NK-92 treated with Interleukin-12 subunit alpha and Interleukin-12 subunit beta, amount 100 ng/mL, for 24 hours (cell line): ENCODE results near the gene C6orf62.
"Not testable (repeated sequence)": the region's sequence is repeated elsewhere in the genome, so short reads cannot be mapped to it uniquely, and the experiment has no call there.

ENCODE experiments used
- DNase-seq: peaks from one replicate; lab custom pipeline; 2025; lab: John Stamatoyannopoulos, UW

The C6orf62 gene

DNA sequence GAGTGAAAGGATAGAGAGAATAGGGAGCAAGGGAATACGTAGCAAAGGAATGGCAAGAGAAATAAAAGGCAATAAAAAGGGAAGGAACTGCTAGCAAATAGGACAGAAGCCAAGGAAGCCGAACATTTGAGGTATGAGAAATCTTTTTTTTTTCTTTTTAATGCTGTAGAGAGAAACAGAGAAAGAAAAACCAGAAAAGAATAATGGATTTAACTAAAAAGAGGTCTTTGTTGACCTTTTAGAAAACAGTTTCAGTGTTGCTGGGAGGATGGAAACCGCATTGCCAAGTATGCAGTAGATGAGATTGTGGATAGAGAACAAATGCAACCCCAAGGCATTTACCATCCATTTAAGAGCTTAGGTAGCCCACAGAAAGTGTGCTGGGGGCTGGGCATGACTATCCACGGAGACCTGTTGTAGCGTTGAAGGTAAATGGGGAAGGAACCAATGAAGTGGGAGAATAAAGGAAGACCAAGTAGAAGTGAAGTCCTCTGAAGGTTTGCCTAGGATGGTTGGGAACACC, 23.3 kb upstream of the C6orf62 start:
- DNase-seq: no peak

DNA sequence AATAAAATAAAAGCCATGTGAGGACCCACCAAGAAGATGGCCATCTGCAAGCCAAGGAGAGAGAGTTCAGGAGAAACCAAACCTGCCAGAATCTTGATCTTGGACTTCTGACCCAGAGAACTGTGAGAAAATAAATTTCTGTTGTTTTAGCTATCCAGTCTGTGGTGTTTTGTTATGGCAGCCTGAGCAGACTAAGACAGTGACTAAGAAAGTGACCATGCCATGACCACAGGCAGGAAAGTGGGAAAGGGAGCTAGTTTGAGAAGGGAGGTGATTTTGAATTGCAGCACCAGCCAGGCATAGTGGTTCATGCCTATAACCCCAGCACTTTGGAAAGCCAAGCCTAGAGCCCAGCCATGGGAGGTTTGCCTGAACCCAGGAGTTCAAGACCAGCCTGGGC, 21.9 kb upstream of the C6orf62 start:
- no peak for DNase-seq

DNA sequence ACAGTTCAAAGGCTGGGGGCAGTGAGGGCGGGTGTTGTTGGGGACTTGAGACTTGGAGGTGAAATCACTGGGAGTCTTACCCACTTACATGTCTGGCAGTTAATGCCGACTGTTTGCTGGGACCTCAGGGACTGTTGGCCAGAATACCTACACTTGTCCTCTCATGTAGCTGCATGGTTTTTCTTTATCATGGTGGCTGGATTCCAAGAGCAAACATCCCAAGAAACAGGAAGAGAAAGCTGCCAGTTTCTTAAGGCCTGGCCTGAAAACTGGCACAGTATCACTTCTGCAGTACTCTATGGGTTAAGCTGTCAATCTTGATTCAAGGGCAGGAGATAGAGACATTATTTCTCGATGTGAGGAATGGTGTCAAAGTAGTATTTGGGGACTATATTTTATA, 19.8 kb upstream of the C6orf62 start:
- DNase-seq: no peak

DNA sequence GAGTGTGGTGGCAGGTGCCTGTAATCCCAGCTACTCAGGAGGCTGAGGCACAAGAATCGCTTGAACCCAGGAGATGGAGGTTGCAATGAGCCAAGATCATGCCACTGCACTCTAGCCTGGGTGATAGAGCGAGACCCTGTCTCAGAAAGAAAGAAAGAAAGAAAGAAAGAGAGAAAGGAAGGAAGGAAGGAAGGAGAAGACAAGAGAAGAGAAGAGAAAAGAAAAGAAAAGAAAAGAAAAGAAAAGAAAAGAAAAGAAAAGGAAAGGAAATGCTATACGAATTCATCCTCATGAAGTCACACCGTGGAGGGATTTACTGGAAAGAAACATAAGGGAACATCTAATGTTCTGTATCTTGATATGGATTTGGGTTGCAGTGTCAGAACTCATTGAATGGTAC, 15.8 kb upstream of the C6orf62 start:
- not testable (repeated sequence) for DNase-seq

DNA sequence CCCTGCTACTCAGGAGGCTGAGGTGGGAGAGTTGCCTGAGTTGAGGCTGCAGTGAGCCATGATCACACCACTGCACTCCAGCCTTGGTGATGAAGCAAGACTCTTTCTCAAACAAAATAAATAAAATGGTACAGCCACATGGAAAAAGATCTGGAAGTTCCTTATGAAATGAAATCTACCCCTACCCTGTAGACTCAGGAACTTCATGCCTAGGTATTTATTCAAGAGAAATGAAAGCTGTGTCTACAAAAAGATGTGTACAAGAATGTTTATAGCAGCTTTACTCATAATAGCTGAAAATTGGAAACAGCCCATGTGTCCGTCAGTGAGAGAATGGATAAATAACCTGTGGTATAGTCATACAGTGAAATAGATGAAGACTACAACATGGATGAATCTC, 15.2 kb upstream of the C6orf62 start:
- DNase-seq: no peak

DNA sequence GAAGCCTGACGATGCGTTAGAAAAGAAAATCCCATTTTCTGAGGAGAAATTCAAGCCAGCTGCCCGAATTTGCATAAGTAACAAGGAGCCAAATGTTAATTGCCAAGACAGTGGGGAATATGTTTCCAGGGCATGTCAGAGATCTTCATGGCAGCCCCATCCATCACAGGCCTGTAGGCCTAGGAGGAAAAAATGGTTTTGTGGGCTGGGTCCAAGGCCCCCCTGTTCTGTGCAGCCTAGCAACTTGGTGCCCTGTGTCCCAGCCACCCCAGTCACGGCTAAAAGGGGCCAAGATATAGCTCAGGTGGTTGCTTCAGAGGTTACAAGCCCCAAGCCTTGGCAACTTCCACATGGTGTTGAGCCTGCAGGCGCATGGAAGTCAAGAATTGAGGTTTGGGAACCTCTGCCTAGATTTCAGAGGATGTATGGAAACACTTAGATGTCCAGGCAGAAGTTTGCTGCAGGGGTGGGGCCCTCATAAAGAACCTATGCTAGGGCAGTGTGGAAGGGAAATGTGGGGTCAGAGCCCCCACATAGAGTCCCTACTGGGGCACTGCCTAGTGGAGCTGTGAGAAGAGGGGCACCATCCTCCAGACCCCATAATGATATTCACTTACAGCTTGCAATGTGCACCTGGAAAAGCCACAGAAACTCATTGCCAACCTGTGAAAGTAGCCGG, 12.6 kb upstream of the C6orf62 start:
- not testable (repeated sequence) for DNase-seq

DNA sequence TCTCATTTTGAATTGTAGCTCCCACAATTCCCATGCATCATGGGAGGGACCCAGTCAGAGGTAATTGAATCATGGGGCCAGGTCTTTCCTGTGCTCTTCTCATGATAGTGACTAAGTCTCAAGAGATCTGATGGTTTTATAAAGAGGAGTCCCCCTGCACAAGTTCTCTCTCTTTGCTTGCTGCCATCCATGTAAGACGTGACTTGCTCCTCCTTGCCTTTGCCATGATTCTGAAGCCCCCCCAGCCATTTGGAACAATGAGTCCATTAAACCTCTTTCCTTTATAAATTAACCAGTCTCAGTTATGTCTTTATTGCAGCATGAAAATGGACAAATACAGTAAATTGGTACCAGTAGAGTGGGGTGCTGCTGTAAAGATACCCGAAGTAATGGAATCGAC, 11.7 kb upstream of the C6orf62 start:
- not testable (repeated sequence) for DNase-seq

DNA sequence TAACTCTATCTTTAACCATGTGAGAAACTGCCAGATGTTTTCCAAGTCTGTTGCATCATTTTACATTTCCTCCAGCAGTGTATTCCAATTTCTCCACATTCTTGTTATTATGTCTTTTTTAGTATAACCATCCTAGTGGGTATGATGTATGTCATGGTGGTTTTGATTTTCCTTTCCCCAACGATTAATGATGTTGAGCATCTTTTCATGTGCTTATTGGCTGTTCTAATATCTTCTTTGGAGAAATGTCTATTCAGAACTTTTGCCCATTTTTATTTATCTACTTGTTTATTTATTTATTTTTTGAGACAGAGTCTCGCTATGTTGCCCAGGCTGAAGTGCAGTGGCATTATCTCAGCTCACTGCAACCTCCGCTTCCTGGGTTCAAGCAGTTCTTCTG, 4.3 kb upstream of the C6orf62 start:
- no peak for DNase-seq

DNA sequence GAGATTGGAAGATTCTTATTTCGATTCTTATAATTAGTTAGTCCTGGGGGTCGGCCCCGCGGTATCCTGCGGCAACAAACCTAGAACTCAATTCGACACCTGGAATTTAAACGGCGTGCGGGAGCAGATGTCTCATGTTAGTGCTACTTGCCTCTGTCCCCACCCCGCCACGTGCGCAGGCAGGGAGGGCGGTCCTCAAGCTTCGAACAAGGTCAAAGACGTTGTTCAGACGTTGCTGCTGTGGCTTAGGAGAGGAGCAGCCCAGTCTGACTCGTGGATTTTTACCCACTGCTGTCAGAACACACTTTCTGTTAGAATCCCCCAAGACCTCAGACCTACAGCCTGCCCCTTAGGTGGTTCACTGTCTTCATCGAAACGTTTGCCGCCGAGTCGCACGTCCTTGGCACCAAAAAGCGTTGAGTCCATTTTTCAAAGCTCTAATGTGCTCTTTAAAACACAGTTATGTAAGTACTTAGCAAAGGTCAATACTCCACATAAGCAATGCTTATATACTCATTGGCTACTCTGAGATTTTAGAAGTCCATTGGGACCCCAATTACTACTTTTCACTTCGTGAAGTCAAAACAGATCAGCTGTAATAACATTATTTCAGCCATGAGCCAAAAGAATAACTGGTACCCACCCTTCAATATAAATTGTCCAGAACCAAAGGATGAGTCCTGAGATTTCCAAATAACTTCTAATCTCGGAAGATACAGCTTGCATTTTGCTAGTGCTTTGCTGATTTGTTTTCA, 2.7 kb upstream of the C6orf62 start:
- peak; percentile 85 for DNase-seq

DNA sequence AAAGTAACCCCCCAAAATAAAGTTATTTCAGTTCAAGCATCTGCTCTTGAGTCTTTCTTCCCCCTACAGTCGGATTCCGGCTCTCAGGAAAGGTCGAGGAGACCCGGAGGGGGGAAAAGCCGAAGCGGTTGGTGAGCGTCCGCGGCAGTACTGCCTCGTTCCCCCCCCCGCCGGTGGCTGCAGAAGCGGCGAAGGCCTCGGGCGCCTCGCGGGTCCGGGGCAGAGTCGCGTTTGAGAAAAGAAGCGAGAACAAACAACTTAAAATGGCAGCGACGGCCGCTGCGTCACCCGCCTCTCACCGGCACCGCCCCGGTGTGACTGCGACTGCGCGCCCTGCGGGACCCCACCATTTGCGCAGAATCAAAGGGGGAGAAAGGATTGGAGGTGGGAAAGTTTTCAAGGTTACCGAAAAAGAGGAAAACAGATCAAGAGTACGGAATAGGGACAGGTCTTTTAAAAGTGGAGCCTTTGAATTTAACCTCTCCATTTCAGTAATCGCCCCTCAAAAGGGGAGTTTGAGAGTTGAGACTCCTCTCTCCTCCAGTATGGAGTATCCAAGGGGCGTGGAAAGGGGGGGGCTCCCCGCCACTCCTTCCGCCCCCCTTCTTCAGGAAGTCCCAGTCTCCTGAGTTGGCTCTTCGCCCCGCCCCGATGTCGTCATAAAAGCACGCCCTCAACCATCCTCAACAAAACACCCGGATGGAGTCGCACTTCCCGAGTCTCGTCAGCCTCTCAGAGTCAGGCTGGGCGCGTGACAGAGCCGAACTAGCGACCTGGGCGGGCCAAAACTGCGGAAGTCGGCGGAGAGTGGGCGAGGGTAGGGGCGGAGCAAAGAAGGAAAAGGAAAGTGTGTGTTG, 1.9 kb upstream of the C6orf62 start:
- peak; percentile 99 for DNase-seq

DNA sequence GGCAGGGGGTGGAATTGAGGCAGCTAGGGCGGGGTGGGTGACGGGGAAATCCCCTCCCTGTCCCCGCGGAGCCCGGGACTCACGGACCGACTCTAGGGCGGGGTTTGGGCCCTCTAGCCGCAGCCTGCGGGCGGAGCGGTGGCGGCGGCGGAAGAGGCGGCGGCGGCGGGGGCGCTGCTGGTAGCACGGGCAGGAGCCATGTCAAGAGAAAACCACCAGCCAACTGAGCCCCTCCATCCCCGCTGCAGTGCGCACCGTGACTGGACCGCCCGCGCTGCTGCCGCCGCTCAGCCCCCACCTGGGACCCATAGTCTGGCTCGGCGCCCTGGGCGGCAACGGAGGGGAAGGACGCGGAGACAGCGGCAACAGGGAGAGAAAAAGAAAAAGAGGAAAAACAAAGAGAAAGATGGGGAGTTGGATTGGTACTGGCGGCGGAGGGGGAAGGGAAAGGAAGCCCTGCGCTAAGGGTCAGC, 1.2 kb upstream of the C6orf62 start:
- DNase-seq: peak; percentile 62

DNA sequence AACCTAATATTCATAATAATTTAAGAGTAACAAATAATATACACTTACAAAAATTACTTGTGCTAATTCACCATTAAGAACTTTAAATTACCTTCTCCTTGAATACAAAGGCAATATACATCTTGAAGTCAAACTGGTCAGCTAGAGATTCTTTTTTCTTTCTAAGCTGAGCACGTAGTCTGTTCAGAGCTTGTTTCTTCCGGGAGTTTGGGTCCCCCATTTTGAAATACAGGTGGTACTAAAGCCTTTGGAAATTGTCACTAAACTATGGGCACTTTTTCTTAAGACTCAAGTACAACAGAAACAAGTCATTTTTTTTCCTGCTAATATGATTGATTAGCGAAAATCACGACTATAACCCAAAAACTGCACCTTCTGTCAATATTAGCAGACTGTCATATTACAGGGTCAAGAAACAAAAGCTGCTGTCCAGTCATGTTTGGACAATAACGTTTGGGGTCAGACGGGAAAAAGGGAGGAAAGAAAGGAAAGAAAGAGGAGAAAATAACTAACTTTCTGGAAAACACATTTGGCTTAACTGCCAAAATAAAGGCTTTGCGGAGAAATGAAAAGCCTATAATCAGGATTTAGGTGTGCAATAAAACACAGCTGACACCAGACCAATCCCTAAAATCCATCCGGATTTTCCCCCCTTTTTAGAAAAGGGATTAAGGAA, 367 bp downstream of the C6orf62 start:
- DNase-seq: no peak

DNA sequence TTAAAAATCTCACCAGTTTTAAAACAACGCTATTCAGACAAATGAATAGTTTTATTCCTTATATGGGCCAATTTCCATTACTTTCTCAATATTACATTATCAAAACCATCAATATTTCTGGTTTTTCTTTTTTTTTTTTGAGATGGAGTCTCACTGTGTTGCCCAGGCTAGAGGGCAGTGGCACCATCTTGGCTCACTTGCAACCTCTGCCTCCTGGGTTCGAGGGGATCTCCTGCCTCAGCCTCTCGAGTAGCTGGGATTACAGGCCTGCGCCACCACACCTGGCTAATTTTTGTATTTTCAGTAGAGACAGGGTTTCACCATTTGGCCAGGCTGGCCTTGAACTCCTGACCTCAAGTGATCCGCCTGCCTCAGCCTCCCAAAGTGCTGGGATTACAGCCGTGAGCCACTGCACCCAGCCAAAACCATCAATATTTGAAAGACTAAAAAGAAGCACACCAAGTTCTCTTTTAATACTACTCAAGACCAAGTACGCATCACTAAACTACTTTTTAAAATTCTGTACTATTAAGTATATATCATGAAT, 2.3 kb downstream of the C6orf62 start:
- DNase-seq: not testable (repeated sequence)

DNA sequence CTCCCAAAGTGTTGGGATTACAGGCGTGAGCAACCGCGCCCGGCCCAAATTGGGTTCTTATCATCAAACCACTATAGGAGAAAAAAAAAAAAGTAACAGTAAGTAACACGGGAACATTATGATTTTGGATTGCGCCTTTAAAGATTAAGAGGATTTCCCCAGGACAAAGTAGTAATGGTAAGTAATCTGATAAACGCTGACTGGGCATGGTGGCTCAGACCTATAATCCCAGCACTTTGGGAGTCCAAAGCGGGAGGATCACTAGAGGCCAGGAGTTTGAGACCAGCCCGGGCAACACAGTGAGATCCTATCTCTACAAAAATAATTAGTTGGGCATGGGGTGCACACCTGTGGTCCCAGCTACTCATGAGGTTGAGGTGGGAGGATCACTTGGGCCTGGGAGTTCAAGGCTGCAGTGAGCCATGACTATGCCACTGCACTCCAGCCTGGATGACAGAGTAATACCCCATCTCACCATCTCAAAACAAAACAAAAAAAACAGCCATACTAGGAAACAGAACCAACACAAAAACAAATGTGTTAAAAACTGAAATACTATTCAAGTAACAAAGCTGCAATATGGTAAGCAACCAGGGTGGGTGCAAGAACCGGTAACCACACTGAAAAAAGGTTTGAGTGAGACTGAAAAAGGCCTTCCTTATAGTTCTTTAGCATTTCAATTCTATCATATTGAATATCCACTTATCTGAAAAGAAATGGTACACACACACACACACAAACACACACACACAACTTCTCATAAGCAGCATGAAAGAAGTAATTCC, 8.2 kb downstream of the C6orf62 start:
- DNase-seq: no peak

DNA sequence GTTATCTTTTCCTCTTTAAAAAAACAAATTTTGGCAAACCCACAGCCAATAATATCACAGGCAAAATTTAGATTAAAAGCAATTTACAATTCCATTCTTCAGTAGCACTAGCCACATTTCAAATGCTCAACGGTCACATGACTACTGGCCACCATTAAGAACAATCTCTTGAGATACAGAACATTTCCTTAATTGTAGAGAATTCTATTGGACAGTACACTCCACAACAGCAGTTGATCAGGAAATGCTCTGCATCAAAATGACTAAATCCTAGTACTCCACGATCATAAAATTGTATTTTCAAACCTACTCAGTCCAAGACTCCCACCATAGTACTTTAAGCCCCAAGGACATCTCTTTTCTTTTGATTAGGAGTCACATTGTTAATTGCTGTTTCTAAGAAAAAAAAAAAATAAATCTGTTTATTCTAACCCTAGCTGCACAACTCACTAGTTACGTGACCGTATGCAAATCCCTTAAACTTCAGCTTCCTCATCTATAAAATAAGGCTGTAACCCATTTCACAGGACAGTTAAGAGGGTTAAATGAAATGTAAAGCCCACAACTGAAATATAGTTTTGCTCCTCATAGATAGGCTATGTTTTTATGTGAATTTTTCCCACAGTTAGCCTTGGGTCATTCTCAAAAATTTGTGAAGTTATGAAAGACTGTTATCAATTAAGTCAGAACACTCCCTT, 9.8 kb downstream of the C6orf62 start:
- DNase-seq: no peak

DNA sequence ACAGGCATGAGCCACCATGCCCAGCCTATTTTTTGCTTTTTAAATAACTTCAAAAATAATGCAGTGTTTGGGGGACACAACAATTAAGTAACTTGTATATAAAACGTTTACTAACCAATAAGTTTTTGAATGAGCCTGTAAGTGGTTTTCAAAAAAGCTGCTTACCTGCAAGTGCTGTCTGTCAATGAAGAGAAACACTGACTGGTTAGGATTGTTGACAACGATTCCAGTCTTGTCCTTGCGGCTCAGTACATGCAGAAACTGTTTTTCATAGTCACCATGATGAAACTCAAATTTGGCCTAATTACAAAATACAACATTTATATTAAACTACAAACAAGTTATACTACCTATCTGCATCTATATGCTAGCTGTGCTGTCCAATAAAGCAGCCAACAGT, 10.3 kb downstream of the C6orf62 start:
- no peak for DNase-seq

DNA sequence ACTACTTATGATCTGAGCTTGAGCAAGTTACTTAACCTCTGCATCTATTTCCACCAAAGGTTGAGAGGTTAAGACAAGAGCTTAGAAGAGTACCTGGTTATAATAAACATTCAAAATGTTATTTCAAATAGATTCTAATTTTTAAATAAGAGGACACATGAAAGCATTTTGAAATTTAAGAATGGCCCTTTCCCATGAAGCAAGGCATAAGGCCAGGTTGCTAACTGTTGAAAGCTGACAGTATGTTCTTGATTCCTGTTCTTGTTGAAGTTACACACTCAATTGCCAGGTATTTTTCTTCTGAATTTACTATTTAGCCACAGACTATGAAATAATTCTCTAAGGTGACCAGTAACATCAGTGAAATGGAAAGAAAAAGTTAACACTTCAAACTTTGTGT, 14.5 kb downstream of the C6orf62 start:
- no peak for DNase-seq

DNA sequence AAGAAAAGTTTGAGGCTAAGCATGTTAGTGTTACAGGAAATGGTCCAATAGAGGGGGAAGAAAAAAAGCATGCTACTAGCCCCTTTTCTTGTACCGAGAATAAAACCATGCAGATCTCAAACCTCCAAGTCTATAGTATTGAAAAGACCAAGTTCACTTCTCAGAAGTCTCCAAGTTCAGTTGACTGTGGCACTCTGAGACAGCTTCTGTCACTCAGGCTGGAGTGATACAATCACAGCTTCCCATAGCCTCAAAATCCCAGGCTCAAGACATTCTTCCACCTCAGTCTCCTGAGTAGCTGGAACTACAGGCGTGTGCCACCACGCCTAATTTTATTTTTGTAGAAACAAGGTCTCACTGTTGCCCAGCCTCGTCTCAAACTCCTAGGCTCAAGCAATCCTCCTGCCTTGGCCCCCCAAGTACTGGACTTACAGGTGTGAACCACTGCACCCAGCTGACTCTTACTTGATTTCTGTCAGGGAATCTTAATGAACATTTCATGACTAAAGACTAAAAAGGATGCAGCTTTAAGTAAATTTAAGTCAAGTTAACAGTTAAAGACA, 16.2 kb downstream of the C6orf62 start:
- no peak for DNase-seq

DNA sequence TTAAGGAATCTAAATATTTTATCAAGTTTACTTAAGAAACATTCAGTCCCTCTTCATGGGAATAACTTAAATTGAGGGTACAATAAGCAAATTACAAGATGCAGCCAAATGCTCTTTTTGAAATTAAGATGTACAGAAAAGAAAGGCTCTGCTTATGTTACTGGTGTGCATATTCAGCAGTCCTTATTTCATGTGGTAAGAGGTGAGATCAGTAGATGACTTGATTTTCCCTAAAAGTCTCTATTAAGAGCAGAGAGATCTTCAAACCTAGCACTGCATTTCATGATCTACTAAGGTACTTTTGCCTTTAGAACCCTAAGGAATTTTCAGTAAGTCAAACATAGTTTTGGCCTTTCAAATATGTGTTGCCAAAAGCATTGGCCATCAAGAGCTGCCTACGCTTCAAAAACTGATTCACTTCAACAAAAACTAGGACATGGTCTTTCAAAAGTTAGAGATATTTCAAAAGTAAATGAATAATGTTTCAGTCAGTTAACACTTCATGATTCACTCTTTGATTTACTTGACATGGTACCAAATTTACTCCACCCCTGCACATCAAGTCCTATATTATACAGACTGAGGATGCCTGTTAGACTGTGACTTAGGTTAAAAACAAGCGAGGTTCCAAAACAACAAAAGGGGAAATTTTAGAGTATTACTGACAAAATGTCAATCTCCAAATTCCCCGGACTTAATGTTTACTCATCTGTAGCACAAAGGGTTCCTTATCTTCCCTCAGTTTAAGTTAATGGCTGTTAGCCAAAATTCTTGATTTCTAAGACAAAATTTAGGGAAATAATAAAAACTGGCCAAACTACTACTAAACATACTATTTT, 19.2 kb downstream of the C6orf62 start:
- no peak for DNase-seq
